HL-60 (cell line): ENCODE data around the gene FAM118A.
"Not testable (repeated sequence)": the region's sequence is repeated elsewhere in the genome, so short reads cannot be mapped to it uniquely, and the experiment has no call there.

ENCODE experiments used
- DNase-seq, 2 experiments: peaks; one replicate each; pipeline ENCODE4 v3.0.0-alpha.2; 2010 to 2020; ENCODE audit warnings: low read depth in 1 of 2, low spot score in 1 of 2
- H3K27ac ChIP-seq: fragments of 250-450 bp; sonication (Bioruptor Pico); replicated peaks from 2 replicates; pipeline ENCODE4 v1.5.1; 2020; ENCODE audit warnings: mild to moderate bottlenecking, moderate library complexity
- H3K27me3 ChIP-seq: fragments of 250-450 bp; sonication (Bioruptor Pico); 2 replicates; pipeline ENCODE4 v1.5.1; 2021; ENCODE audit warnings: mild to moderate bottlenecking, moderate library complexity; ENCODE audit not compliant: insufficient read depth, poor library complexity, severe bottlenecking
- H3K4me3 ChIP-seq: replicated peaks from 2 replicates; pipeline ENCODE4 v1.5.1; 2011; ENCODE audit warnings: mild to moderate bottlenecking, control low read depth, low read length; ENCODE audit not compliant: insufficient read depth
- CTCF ChIP-seq: IDR thresholded peaks from one replicate; pipeline ENCODE4 v1.5.1; 2011; ENCODE audit warnings: low read length, control low read depth, inconsistent platforms; ENCODE audit not compliant: insufficient read depth
- GABPA ChIP-seq: IDR thresholded peaks from 2 replicates; pipeline ENCODE4 v1.6.1; 2012; ENCODE audit warnings: low read depth
- POLR2AphosphoS5 ChIP-seq: IDR thresholded peaks from 2 replicates; pipeline ENCODE4 v1.6.1; 2012; ENCODE audit warnings: low read depth
- REST ChIP-seq: IDR thresholded peaks from 2 replicates; pipeline ENCODE4 v1.6.1; 2012; ENCODE audit warnings: low read depth; ENCODE audit not compliant: insufficient replicate concordance
- SPI1 ChIP-seq: IDR thresholded peaks from 2 replicates; pipeline ENCODE4 v1.6.1; 2012; ENCODE audit warnings: low read depth, mild to moderate bottlenecking, borderline replicate concordance

FAM118A gene

DNA sequence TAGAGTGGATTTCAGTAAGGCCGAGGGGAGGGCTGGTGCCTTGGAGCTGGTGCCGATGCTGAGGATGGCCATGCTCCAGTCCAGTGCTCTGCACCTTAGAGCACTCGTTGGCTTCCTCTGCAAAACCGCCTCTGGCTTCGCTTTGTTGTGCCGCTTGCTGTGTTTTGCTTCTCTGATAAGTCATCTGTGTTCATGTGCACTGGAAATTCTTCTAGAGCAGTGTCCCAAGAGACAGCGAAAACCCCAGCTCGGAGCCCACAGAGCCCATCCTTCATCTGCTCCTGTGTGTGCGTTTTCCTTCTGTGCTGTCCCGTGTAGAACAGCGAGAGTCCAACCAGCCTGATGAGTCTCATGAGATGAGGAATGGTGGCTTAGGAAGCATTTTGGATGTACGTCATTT lies 12.1 kb downstream of the FAM118A start:
- no peak overlapping the region for H3K27ac ChIP-seq

DNA sequence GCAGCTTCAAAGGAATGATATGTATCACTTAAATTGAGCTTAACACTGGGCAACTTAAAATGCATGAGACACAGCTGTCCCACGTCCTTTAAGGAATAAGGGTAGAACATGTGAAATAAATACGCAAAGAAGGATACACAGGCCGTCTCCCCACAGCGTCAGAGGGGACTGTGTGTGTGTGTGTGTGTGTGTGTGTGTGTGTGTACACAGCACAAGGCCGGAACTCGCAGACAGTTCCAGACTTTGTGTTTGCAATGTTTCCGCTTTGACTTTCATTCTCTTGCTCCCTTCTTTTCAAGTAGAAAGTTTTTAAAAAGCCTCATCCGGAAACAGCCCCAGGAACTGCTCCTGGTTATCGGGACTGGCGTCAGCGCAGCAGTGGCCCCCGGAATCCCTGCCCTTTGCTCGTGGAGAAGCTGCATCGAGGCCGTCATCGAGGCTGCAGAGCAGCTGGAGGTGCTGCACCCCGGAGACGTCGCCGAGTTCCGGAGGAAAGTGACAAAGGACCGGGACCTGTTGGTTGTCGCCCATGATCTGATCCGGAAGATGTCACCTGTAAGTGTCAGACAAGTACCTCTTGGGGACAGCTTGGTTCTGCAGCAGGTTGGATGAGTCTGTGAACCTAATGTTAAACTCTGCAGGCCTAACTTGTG lies 13.3 kb downstream of the FAM118A start:
- H3K4me3 ChIP-seq: no peak overlapping the region
- no peak overlapping the region for H3K27ac ChIP-seq
- no peaks in the 10 kb centered on the region for H3K27me3 ChIP-seq
- TF ChIP-seq REST: no peak
- TF ChIP-seq CTCF: no peak
- TF ChIP-seq SPI1: no peak
- TF ChIP-seq POLR2AphosphoS5: no peak
- no peak for TF ChIP-seq GABPA
- no peak for DNase-seq

More for the DNA sequence above, 12.1 kb downstream of the FAM118A start:
- no peak overlapping the region for H3K4me3 ChIP-seq
- no peaks in the 10 kb centered on the region for H3K27me3 ChIP-seq
- no peak for TF ChIP-seq GABPA
- no peak for TF ChIP-seq POLR2AphosphoS5
- TF ChIP-seq REST: no peak
- no peak for TF ChIP-seq CTCF
- TF ChIP-seq SPI1: no peak
- no peak for DNase-seq

DNA sequence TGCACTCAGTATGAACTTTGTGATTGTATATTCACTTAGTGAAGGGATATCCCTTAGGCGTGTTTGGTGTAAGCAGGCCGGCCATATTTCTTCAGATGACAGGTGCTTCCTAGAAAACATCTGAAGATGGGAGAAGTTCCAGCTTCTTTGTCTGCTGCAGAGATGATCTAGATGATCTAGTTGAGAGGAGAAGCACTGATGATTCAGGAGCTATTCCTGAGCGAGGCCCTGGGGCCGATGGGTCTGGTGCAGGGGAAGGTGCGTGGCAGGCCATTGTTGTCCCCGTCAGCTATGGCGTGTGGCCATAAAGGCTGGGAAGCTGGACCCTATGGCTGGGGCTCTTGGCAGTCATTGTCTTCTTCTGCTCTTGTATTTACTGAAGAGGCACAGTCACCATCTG lies 14.0 kb downstream of the FAM118A start:
- no peak overlapping the region for H3K4me3 ChIP-seq

GRCh38 chr22:45324311-45324711 lies 14.6 kb downstream of the FAM118A start:
- Histone ChIP-seq H3K4me3 (no peak overlapping the region), H3K27ac (no peak overlapping the region), H3K27me3 (no peaks in the 10 kb centered on the region)
- no peak for TF ChIP-seq REST
- DNase-seq: no peak

More for the DNA sequence above, 14.0 kb downstream of the FAM118A start:
- DNase-seq: no peak
- Histone ChIP-seq H3K27ac (no peak overlapping the region), H3K27me3 (no peaks in the 10 kb centered on the region)
- TF ChIP-seq GABPA: no peak
- TF ChIP-seq SPI1: no peak

- not testable (repeated sequence) for H3K27ac ChIP-seq, H3K27me3 ChIP-seq, DNase-seq, H3K4me3 ChIP-seq
Observed at GRCh38 chr22:45328261-45328660, 18.5 kb downstream of the FAM118A start.
